Fibroblast of lung (primary cell): ENCODE data around the gene VAPB.
"Not testable (repeated sequence)": the region's sequence is repeated elsewhere in the genome, so short reads cannot be mapped to it uniquely, and the experiment has no call there.

Source experiments
- CTCF ChIP-seq, 2 donors: IDR thresholded peaks in 1 of 2; conservative IDR thresholded peaks in 1 of 2; 1 replicate in 1 of 2; 2 replicates in 1 of 2; pipeline ENCODE4 v1.5.1; 2011 to 2012; ENCODE audit warnings: low read length in 2 of 2, control low read depth in 1 of 2, inconsistent platforms in 1 of 2, low read depth in 1 of 2, mild to moderate bottlenecking in 1 of 2
- EZH2 ChIP-seq: IDR thresholded peaks from 2 replicates; pipeline ENCODE4 v1.5.1; 2012; ENCODE audit warnings: low read length, control low read depth, mild to moderate bottlenecking; ENCODE audit errors: missing control alignments

- not testable (repeated sequence) for TF ChIP-seq CTCF (conservative IDR thresholded peaks at IDR 0.05 in 1 of 2, IDR thresholded peaks at IDR 0.05 in 1 of 2; ENCODE audit: low read depth in 1 of 2, low read length in 2 of 2); EZH2
These were observed 25.2 kb downstream of the VAPB start for GRCh38 chr20:58414216-58414615.
